Measurements from ENCODE around the gene PRICKLE1.

DNA sequence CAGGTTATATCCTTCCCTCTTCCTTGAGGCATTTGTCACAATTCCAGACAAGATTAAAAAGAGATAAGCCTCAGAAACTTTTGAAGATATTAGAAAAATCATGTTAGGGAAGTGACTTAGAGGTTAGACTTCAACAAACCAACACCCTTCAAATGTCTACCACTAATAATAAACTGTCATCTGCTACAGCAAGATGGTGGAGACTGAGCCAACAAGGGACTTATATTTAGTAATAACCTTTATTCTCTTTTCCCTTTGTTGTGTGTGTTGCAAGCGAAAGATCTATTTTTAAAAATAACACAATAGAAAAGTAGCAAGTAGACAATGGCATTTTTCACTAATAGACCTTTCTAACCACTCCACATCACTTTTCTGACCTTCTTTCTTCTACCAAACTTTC lies 28.6 kb downstream of the PRICKLE1 start:
- TF ChIP-seq, protein P1, sequence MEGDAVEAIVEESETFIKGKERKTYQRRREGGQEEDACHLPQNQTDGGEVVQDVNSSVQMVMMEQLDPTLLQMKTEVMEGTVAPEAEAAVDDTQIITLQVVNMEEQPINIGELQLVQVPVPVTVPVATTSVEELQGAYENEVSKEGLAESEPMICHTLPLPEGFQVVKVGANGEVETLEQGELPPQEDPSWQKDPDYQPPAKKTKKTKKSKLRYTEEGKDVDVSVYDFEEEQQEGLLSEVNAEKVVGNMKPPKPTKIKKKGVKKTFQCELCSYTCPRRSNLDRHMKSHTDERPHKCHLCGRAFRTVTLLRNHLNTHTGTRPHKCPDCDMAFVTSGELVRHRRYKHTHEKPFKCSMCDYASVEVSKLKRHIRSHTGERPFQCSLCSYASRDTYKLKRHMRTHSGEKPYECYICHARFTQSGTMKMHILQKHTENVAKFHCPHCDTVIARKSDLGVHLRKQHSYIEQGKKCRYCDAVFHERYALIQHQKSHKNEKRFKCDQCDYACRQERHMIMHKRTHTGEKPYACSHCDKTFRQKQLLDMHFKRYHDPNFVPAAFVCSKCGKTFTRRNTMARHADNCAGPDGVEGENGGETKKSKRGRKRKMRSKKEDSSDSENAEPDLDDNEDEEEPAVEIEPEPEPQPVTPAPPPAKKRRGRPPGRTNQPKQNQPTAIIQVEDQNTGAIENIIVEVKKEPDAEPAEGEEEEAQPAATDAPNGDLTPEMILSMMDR (optimal IDR thresholded peaks at IDR 0.05 in 1 of 3, IDR thresholded peaks at IDR 0.05 in 1 of 3, conservative IDR thresholded peaks at IDR 0.05 in 1 of 3; ENCODE audit: extremely low read depth in 1 of 3, insufficient read depth in 2 of 3, low read length in 3 of 3), result no peak
- TF ChIP-seq EZH2 (IDR thresholded peaks at IDR 0.05; ENCODE audit: low read length), result no peak
